Stimulated activated CD4-positive, alpha-beta T cell treated with anti-CD3 and anti-CD28 coated beads, TNF-alpha, amount 100 ng/mL, for 24 hours (primary cell): ENCODE data around the gene CARD14.

ENCODE experiments used
- DNase-seq, 3 experiments: peaks; one replicate each; pipeline ENCODE4 v3.0.0-alpha.2; 2020; ENCODE audit warnings: low read depth in 3 of 3

The CARD14 gene

DNA sequence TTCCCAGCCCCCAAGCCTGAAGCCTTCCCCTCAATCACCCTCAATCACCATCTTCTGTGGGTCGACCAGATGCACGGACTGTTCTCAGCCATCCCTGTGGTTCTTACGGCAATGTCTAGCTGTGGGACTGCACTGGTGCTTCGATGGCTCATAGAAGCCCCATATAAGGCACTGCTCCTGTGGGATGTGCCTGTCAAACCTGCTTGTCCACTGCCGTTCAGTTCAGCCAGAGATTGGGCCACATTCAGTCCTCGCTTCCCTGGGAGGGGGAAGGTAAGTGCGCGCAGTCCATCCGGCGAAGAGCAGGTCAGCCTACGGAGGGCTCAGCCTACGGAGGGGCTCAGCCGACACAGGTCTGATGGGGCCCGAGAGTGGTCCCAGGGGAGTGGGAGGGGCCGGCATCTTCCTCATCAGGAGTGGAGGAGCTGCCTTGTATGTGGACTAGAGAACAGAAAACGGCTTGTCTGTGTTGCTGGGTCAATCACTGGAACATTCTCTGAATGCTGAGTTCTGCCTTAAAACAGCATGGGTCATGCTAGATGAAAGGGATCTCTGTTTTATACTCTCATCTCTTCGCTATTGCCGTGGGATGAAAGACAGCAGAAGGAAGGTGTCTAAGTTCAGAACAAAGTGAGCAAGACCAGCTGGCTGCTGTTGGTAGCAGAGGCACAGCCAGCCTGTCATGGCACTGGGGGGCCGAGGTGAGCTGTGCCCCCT is at the start of gene CARD14:
CARD14 (plus strand) TSS at position 247 of the 717 bp plus-strand sequence. CDS start 11,409 bp downstream, outside the sequence.
- DNase-seq, result no peak

DNA sequence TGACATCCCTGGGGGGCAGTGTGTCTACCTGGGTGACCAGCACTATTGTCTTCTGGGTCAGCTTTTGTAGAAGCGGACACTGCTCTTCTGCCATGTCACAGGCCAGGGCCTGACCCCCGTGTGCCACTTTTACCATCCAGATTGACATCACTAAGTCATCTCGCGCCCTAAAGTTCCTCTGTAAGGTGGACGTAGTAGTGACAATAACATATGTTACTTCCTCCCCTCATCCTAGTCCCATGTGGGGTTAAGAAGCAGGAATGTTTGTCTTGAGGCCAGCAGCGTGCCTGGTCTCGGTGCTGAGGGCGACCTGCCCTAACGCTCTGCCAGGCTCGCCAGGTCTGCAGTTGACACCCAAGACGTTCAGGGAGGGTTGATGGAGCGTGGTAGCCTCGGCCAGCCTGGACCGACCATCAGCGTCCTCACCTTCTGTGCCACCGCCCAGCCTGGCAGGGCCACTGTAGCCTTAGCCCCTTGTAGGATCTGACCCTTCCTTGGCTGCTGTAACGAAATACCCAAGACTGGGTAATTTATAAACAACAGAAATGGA is 47.7 kb upstream of the CARD14 start:
- no peak for DNase-seq

- no peak for DNase-seq
Observed at GRCh38 chr17:80122926-80123505, 46.8 kb upstream of the CARD14 start.

GRCh38 chr17:80123791-80124190 is 46.0 kb upstream of the CARD14 start:
- DNase-seq, result no peak

- DNase-seq, result no peak
Observed at GRCh38 chr17:80124351-80124981, 45.4 kb upstream of the CARD14 start.

DNA sequence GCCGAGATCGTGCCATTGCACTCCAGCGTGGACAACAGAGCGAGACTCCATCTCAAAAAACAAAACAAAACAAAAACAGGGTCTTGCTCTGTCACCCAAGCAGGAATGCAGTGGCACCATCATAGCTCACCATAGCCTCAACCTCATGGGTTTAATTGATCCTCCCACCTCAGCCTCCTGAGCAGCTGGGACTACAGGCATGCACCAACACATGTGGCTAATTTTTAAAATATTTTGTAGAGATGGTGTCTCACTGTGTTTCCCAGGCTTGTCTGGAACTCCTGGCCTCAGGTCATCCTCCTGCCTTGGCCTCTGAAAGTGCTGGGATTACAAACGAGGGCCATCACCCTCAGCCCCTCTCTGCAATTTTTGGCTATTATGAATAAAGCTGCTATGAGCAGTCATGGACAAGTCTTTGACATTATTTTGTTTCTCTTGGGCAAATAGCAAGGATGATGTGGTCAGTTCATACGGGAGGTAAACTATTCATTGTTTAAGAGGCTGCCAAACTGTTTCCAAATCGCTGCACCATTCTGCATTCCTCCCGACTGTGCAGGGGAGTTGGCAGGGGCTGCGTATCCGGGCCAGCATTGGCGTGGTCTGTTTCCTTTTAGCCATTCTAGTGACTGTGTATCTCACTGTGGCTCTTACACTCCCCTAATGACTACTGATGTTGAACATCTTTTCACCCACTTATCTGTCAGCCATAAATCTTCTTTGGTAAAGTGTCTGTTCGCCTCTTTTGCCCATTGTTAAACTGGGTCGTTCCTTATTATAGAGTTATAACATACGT is 44.0 kb upstream of the CARD14 start:
- DNase-seq, result no peak

DNA sequence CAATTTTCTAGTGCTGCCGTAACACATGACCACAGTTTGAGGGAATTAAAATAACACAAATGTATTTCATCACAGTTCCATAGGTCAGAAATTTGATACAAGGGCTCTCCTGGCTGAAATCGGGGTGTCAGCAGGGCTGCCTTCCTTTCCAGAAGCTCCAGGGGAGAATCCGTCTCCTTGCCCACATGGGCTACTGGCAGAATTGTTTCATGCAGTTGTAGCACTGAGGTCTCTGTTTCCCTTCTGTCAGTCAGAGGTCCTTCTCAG is 43.4 kb upstream of the CARD14 start:
- DNase-seq, result no peak

GRCh38 chr17:80129006-80129565 is 40.7 kb upstream of the CARD14 start:
- no peak for DNase-seq

- DNase-seq, result no peak
Observed at GRCh38 chr17:80130992-80131391, 38.8 kb upstream of the CARD14 start.

DNA sequence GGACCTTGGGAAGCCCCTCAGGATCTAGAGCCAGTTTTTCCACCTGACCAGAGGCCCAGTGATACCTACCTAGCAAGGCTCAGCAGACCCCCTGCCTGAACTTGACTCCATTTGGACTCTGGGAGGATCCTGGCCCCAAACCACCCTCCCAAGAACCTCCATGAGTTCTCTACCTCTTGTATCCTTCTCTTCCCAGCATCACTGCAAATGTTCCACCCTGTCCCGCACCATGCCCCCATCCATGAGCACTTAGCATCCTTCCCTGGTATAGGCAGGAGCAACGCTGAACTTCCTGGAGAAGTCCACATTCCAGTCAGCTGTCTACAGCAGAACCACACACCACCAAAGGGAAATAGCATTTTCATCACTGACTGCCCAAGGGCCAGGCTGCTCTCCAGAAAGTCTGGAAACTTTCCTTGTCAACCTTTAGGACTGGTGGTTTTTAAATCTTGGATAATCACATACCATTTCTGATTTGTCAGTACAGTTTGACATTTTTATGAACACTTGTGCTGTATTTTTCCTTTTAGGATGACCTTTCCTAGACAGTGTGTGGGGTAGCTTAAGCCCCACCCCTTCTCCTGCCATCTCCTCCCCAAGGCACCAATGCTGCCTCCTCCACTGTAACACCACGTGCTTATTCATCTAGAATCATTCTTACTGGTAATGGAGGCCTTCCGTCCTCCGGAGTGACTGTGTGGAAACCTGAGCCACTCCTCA is 36.8 kb upstream of the CARD14 start:
- no peak for DNase-seq

GRCh38 chr17:80133626-80133970 is 36.2 kb upstream of the CARD14 start:
- DNase-seq, result no peak

- no peak for DNase-seq
Observed at GRCh38 chr17:80137131-80137530, 32.7 kb upstream of the CARD14 start.

GRCh38 chr17:80138856-80139426 is 30.9 kb upstream of the CARD14 start:
- no peak for DNase-seq

DNA sequence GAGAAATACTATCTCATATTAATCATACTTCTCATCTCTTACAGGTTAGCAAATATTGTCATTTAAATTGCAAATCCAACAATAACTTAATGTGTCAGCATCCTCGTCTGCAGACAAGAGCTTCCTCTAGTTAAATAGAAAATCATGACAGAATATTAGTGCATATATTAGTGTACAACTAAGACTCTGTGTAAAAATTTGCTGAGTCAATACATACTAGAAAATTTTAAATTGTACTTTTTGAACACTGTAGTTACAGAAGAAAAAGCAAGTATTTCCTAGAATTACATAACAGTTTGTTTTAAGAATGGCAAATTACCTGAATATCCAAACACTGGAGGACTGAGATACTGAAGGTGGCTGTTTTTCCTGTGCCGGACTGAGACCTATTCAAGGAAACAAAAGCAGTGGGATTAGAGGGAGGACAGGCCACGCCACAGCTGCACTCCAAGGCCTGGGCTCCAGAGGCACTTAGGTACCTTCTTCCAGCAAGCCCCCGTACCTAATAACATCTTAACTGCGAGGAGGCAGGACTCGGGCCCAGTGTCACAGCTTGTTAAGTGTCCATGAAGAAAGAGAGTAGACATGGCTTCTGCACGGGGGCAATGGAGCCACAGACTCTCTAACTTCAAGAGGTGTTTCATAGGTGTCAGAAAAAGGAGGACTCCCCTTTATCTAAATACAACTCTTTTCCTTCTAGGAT is 28.2 kb upstream of the CARD14 start:
- DNase-seq, result no peak

DNA sequence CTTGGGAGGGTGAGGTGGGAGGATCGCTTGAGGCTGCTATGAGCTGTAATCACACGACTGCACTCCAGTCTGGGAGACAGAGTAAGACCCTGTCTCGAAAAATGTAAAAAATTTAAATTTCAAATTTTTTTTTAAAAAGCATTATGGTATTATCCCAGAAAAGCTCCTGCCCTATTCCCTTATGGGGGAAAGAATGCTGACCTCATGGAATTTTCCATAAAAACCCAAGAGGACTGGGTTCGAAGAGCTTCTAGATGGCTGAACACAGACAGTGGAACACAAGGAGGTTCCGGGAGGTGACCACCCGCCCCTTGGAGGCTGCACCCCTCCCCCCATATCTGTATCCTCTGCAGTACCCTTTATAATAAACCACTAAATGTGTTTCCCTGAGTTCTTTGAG is 26.9 kb upstream of the CARD14 start:
- DNase-seq, result no peak

DNA sequence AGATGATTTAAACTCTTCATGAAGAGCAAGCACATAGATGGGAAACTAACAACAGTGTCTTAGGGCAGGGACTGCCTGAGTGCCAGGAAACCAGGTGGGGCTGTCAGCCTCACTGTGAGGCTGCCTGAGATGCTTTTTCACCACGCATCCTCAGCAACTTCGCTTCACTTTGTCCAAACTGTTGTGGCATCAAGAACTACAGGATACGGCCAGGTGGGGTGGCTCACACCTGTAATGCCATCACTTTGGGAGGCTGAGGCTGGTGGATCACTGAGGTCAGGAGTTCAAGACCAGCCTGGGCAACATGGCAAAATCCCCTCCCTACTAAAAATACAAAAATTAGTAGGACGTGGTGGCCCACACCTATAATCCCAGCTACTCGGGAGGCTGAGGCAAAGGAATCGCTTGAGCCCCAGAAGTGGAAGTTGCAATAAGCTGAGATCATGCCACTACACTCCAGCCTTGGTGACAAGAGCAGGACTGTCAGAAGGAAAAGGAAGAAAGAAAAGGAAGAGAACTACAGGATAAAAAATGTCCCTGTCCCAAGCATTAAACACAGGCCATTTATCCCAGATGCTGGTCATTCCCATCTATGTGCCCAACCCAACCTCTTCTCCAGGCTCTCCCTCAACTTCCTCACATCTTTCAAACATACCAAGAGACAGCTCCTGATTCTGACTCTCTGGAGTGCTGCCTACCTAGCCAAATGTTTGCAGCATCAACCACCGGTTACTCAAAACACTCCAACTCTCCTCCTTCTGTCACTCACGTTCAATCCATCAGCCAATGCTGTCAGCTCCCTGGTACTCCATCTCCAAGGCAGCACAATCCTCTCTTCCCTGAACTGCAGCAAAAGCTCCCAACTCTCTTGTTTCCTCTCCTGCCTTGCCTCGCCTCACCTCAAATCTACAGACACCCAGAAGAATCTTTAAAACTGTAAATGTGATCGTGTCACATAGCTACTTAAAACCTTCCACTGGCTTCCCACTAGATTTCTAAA is 24.5 kb upstream of the CARD14 start:
- DNase-seq, result no peak

DNA sequence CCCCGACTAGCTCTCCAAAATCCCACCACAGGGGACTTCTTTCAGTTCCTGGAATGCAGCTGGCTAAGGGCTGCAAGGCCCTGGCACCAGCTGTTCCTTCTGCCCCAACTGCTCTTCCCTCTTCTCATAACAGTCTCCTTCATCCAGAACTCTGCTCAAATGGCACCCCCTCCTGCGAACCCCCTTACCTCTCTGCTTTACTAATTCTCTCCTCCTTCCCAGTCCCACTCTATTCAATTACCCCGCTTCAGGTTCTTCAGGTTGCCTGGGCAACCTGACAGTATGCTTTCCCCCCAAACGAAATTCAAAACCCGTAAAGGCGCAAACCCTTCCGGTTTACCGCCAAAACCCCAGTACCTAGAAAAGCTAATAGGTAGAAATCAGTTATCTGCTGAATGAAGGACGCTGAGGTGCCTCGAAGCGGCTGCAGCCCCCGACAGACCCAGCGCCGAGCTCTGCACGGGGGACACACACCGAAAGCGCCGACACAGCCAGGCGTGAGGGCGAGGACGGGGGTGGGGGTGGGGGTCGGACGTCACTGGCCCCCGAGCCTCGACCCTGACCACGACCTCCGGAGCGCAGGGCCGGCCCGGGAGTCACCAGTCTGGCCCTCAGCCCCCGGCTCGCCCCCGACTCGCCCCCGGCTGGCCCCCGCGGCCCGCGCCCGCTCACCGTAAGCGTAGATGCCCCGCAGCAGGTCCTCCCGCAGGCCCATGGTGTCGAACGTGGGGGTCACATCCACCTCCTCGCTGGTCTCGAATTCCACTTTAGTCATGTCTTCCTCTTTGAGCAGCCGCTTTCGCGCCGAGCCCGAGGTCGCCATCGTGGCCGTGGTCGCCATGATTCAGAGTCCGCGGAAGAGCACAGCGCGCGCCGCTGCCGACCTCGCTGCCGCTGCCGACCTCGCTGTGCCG is 23.5 kb upstream of the CARD14 start:
- no peak for DNase-seq
